ENCODE data around the gene HIVEP3.

Gene HIVEP3

DNA sequence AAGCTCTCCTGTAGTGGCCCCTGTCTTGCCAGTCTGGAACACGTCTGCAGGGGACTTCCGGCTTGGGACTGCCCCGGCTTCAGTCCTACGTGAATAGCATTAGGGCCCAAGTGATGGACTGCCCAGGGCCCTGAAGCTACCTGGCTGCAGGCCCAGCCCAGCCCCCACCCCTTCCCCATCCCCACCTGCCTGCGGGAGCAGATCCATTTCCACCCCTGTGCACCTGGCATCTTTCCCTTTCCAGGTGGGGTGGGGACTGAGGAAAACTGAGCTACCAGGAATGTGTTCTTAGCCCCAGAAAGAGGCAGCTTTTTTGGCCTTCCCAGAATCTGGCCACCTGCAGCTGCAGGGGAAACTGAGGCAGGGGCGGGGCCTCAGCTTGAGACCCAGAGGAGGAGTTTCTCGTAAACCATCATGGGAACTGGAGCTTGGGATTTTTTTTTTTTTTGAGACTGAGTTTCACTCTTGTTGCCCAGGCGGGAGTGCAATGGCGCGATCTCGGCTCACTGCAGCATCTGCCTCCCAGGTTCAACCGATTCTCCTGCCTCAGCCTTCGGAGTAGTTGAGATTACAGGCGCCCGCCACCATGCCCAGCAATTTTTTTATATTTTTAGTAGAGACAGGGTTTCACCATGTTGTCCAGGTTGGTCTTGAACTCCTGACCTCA is 437.5 kb downstream of the HIVEP3 start:
- no peak for DNase-seq (ENCODE audit: low read depth)
- TF ChIP-seq, protein P1, sequence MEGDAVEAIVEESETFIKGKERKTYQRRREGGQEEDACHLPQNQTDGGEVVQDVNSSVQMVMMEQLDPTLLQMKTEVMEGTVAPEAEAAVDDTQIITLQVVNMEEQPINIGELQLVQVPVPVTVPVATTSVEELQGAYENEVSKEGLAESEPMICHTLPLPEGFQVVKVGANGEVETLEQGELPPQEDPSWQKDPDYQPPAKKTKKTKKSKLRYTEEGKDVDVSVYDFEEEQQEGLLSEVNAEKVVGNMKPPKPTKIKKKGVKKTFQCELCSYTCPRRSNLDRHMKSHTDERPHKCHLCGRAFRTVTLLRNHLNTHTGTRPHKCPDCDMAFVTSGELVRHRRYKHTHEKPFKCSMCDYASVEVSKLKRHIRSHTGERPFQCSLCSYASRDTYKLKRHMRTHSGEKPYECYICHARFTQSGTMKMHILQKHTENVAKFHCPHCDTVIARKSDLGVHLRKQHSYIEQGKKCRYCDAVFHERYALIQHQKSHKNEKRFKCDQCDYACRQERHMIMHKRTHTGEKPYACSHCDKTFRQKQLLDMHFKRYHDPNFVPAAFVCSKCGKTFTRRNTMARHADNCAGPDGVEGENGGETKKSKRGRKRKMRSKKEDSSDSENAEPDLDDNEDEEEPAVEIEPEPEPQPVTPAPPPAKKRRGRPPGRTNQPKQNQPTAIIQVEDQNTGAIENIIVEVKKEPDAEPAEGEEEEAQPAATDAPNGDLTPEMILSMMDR (IDR thresholded peaks at IDR 0.05; ENCODE audit: insufficient read depth, low read depth, low read length, missing control alignments): no peak

DNA sequence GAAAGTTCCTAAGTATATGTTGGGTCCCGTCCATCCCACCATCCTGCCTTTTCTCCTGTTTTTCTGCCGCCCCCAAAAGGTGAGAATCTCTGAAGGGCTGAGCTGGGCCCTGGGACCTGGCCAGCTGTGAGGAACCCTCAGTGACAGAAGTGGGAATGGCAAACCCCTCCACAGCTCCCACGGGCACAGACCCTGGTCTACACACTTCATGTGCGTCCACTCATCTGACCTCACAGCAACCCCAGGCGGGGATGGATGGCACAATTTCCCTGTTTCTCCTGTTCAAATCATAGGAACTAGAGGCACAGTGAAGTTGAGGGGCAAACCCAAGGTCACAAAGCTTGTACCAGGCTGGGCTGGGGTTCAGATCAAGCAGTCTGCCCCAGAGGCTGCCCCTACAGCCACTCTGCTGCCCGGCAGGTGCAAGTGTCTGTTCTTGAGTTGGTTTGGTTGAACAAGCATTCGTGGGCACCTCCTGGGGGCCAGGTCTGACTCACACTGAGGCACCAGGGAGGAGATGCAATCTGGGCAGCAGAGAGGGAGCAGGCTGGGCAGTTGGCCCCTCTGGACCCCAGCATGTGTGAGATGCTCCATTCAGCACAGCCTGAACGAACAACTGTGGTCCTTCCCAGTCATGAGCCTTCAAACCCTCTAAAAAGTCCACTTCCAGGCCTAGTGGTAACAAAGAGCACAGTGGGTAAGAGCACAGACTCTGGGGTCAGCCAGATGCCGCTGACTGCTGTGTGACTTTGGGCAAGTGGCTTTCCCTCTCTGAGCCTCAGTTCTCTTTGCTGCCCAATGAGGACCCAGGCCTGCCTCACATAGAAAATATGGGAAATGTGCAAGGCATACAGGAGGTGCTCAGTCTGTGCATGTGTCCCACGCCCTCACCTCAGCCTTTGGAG is 438.3 kb downstream of the HIVEP3 start:
- TF ChIP-seq, protein P1 (IDR thresholded peaks at IDR 0.05; ENCODE audit: insufficient read depth, low read depth, low read length, missing control alignments): no peak
- no peak overlapping the region for H3K4me3 ChIP-seq (ENCODE audit: low read depth, low read length)
- no peak for DNase-seq (ENCODE audit: low read depth)

More for the DNA sequence above, 437.5 kb downstream of the HIVEP3 start:
- H3K4me3 ChIP-seq (ENCODE audit: low read depth, low read length): no peak overlapping the region

DNA sequence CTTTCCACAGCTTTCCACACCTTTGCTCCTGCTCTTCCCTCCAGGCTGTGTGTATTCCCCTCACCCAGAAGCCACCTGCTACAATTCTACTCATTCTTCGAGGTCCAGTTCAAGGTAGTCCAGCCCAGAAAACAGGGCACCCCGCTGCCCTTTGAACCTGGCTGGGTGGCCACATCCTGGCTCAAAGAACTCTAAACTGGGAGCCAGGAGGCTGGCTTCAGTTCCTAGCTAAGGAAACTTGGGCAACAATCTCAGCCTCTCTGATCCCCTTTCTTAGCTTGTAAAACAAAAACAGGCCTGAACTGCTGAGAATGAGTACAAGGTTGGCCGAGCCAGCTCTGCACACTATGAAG is 438.9 kb downstream of the HIVEP3 start:
- no peak for DNase-seq (ENCODE audit: low read depth)
- no peak overlapping the region for H3K4me3 ChIP-seq (ENCODE audit: low read depth, low read length)
- TF ChIP-seq, protein P1 (IDR thresholded peaks at IDR 0.05; ENCODE audit: insufficient read depth, low read depth, low read length, missing control alignments): no peak

DNA sequence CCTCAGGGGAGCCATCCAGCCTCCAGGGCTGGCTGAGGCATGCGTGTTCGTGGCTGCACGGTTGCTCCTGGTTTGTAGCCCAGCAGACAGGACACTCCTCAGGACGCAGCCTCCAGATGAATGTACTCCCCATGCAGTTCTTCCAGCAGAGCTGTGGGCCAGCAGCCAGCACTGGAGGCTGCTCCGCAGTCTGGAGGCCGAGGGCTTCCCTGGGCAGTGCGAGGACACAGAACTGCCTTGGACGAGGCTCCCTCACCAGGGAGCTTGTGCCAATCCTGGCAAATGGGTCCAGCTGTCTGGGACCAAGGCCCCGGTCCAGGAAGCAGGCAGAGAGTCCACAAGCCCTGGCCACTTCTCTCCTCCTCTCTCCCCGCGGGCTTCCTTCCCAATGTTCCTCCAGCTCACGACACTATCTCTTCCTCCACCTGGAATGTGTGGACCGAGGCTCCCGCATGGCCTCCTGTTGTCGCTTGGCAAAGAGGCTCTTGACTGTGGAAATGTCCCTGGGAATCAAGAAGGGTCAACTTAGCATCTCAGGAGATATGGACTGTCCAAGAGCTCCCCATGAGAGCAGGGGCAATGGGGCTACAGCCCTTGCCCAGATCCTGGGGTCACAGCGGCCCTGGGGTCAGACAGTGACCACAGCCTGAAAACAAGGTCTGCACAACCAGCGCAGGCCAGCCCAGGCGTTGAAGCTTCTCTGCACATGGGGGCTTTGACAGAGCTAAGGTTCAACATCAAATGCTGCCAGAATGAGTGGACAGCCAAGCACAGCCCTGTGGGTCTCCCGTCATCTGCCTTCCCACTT is 439.5 kb downstream of the HIVEP3 start:
- no peak for DNase-seq (ENCODE audit: low read depth)
- TF ChIP-seq, protein P1 (IDR thresholded peaks at IDR 0.05; ENCODE audit: insufficient read depth, low read depth, low read length, missing control alignments): no peak
- no peak overlapping the region for H3K4me3 ChIP-seq (ENCODE audit: low read depth, low read length)

DNA sequence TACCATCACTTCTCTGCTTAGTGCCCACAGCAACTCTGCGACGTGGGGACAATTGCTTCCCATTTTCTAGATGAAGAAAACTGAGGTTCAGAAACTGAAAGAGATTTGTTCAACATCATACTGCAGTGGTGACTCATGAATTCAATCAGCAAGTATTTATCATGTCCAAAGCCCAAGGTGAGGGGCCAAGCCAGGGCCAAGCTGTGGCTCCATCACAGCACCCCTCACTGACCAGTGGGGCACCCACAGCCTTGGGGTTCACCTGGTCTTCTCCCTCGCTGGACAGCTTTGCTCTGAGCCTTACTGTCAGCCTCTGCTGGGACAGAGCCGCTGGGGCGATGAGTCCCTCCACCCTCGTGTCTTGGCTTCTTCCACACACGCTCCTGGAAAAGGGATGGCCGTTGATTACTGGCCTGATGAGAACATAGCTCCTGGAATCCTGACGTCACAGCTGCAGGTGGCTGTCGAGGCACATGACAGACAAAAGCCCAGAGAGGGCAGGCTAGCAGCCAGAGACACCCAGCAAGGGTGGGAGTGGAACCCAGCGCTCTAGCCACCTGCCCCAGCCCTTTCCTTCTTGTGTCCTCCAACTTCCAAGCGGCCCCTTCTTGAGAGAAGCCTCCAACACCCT is 440.5 kb downstream of the HIVEP3 start:
- DNase-seq (ENCODE audit: low read depth): no peak
- TF ChIP-seq, protein P1 (IDR thresholded peaks at IDR 0.05; ENCODE audit: insufficient read depth, low read depth, low read length, missing control alignments): no peak
- H3K4me3 ChIP-seq (ENCODE audit: low read depth, low read length): no peak overlapping the region

DNA sequence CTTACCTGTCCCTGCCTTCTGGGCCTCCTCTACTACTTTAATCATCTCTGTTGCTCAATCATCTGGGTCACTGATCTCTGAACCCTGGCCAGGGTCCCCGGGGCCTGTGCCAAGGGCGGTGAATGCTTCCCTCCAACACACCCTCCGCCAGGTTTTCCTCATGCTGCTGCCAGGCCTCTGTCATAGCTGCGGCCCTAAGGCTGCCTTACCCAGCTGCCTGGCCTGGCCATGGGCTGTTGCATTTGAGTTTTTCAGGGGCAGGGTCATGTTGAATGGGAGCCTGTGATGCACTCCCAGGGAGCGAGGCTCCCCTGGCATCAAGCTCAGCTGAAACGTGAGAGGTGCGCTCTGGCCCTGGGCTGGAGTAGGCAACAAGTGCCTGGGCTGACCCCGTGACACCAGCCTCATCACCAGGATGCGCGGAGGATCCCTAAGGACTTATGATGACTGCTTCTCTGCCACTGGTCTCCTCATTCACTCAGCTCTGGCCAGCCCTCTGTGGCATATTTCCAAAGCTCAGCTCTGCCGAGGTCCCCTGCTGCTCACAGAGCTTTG is 441.8 kb downstream of the HIVEP3 start:
- TF ChIP-seq, protein P1 (IDR thresholded peaks at IDR 0.05; ENCODE audit: insufficient read depth, low read depth, low read length, missing control alignments): no peak
- DNase-seq (ENCODE audit: low read depth): no peak
- no peak overlapping the region for H3K4me3 ChIP-seq (ENCODE audit: low read depth, low read length)

All from GM12865 (cell line).